A549 treated with AZD9567 at 1 μM for 4 hours (cell line): ENCODE measurements around the gene NFATC2IP. TPM values are rescaled to one million over a fixed set of nuclear protein-coding genes. Genes with fewer than 3 reads are reported as not detected.

Experiments
- total RNA-seq: library from RNA; stranded (reverse); fragments of 200-300 nt; extraction: Qiagen RNA extraction; gene quantifications from 5 replicates; pipeline ENCODE4 v1.2.3, GENCODE V29; 2022; ENCODE audit not compliant: insufficient read depth

The NFATC2IP gene
- 9.1 to 28.3 TPM (median 25.7 TPM) in 5 replicates for total RNA-seq

GRCh38 chr16:28950648-28951409 lies at the start of gene NFATC2IP:
Gene NFATC2IP (plus strand): TSS chr16:28950937. CDS start chr16:28951012, 75 bp downstream.

GRCh38 chr16:28924762-28925385 lies 25.9 kb upstream of the NFATC2IP start, which contains the start of gene RABEP2:
Gene RABEP2 (minus strand): TSS chr16:28925238. CDS start chr16:28925163, 75 bp downstream.

GRCh38 chr16:28931801-28932225 lies 18.9 kb upstream of the NFATC2IP start, which contains the start of gene CD19:
Gene CD19 (plus strand): TSS chr16:28931971. CDS start chr16:28932001, 30 bp downstream.

GRCh38 chr16:28974437-28975157 lies 23.9 kb downstream of the NFATC2IP start, which contains the start of gene SPNS1:
Gene SPNS1 (plus strand): TSS chr16:28974778. CDS start chr16:28975152, 374 bp downstream.

GRCh38 chr16:28984619-28985135 lies 33.9 kb downstream of the NFATC2IP start, which contains the start of gene LAT:
Gene LAT (plus strand): TSS chr16:28985052. CDS start chr16:28985418, 366 bp downstream.

Other genes starting within 250 kb of the NFATC2IP start
- 180 to 372 TPM (median 323 TPM) in 5 replicates for gene EIF3C, start 239.5 kb upstream of the NFATC2IP start, total RNA-seq
- 1.6 to 2.2 TPM (median 1.9 TPM) in 5 replicates for gene NPIPB9, start 199.2 kb upstream of the NFATC2IP start, total RNA-seq
- 72.6 to 125 TPM (median 118 TPM) in 5 replicates for gene ATXN2L, start 127.9 kb upstream of the NFATC2IP start, total RNA-seq
- 213 to 311 TPM (median 295 TPM) in 5 replicates for gene TUFM, start 104.6 kb upstream of the NFATC2IP start, total RNA-seq
- 15.5 to 30.0 TPM (median 28.9 TPM) in 5 replicates for gene SH2B1, start 87.1 kb upstream of the NFATC2IP start, total RNA-seq
- 1.4 to 3.5 TPM (median 2.8 TPM) in 5 replicates for gene ATP2A1, start 72.4 kb upstream of the NFATC2IP start, total RNA-seq
- 8.3 to 10.2 TPM (median 9.4 TPM) in 5 replicates for gene RABEP2, start 25.7 kb upstream of the NFATC2IP start, total RNA-seq
- gene CD19, start 19.0 kb upstream of the NFATC2IP start, total RNA-seq = not detected in 5 replicates
- gene SPNS1, start 23.8 kb downstream of the NFATC2IP start, total RNA-seq = 47.7 to 79.2 TPM (median 72.5 TPM) in 5 replicates
- 3.8 to 4.4 TPM (median 4.0 TPM) in 5 replicates for gene LAT, start 34.1 kb downstream of the NFATC2IP start, total RNA-seq